ENCODE results near the gene PLCB4.

Gene PLCB4

DNA sequence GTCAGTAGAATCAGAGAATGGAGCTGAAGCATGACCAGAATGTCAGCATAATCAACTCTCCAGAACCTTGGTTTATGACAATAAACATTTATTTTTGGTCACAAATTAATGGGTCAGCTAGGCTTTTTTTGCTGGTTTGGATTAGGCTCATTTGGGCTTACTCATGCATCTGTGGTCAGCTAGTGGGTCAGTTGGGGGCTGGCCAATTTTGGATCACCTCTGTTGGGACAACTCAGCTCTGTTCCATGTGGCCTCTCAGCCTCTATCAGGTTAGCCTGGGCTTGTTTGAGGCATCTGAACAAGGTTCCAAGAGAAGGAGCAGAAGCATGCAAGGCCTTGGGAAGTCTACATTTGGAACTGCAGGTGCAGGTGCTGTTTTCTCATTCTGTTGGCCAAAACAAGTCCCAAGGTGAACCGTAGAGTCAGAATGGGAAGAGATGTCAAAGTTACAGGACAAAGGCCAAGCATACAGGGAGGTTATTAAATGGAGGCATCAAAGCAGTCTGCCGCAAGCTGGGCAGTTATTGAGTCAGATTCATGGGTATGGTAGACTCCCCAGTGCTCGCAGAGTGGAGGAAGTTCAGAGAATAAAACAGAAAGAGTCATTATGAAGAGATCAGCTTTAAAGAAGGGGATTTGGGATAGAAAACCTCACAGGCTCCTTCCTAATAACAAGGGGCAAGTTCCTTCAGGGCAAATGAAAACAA lies 173.0 kb downstream of the PLCB4 start:
- Histone ChIP-seq H3K4ac (ENCODE audit: low read length) (no peak overlapping the region), H2BK15ac (ENCODE audit: low read length) (no peak overlapping the region), H4K8ac (ENCODE audit: low read depth, low read length) (no peak overlapping the region), H3K23ac (ENCODE audit: low read depth, low read length, poor library complexity) (no peak overlapping the region), H3K4me3 (ENCODE audit: low read length in 2 of 2) (no peak overlapping the region), H3K18ac (ENCODE audit: low read length) (no peak overlapping the region), H2BK5ac (ENCODE audit: low read length) (no peak overlapping the region), H3K9me3 (replicated peaks in 1 of 2; ENCODE audit: control insufficient read depth in 2 of 2, insufficient read depth in 1 of 2, low read depth in 1 of 2, low read length in 2 of 2) (no peaks in the 10 kb centered on the region), H2AFZ (ENCODE audit: low read length) (no peak overlapping the region), H4K91ac (ENCODE audit: low read depth, low read length, poor library complexity) (no peak overlapping the region), H2AK5ac (ENCODE audit: low read depth, low read length) (no peak overlapping the region), H2BK12ac (ENCODE audit: low read length) (no peak overlapping the region), H3K27ac (replicated peaks; ENCODE audit: low read length) (no peak overlapping the region), H3K36me3 (replicated peaks in 1 of 2; ENCODE audit: control insufficient read depth in 2 of 2, insufficient read depth in 2 of 2, low read length in 2 of 2) (no peaks in the 10 kb centered on the region), H3K27me3 (ENCODE audit: control insufficient read depth in 3 of 3, insufficient read depth in 3 of 3, low read depth in 1 of 3, low read length in 3 of 3) (no peaks in the 10 kb centered on the region), H3K79me1 (ENCODE audit: low read depth, low read length) (no peaks in the 10 kb centered on the region), H3K9ac (ENCODE audit: low read depth, low read length, poor library complexity) (no peak overlapping the region), H3K4me2 (ENCODE audit: insufficient read depth, low read length, poor library complexity, severe bottlenecking) (no peak overlapping the region), H3K4me1 (ENCODE audit: control insufficient read depth in 2 of 2, insufficient read depth in 1 of 2, low read depth in 1 of 2, low read length in 2 of 2) (peaks cover 0 to 4% of the 10 kb centered on the region in 2 donors), H3K14ac (ENCODE audit: low read length) (no peak overlapping the region), H2BK120ac (ENCODE audit: low read depth, low read length) (no peak overlapping the region)
- WGBS, 2 donors (ENCODE audit: extremely low coverage in 2 of 2, insufficient read length in 2 of 2, insufficient replicate concordance in 1 of 2): no CpG with 5 or more reads among the region's 3 CpGs
- no peak for DNase-seq (ENCODE audit: low spot score)

- no peak overlapping the region for H2AFZ ChIP-seq (ENCODE audit: low read length)
- H3K27ac ChIP-seq (replicated peaks; ENCODE audit: low read length): no peak overlapping the region
These were observed 175.1 kb downstream of the PLCB4 start for GRCh38 chr20:9243986-9244385.

GRCh38 chr20:9244811-9245210 lies 175.9 kb downstream of the PLCB4 start:
- no peak overlapping the region for H4K91ac ChIP-seq (ENCODE audit: low read depth, low read length, poor library complexity)
- H3K27ac ChIP-seq (replicated peaks; ENCODE audit: low read length): no peak overlapping the region
- no peak overlapping the region for H3K4me3 ChIP-seq (ENCODE audit: low read length in 2 of 2)
- no peak overlapping the region for H3K23ac ChIP-seq (ENCODE audit: low read depth, low read length, poor library complexity)
- H3K14ac ChIP-seq (ENCODE audit: low read length): no peak overlapping the region
- H2BK12ac ChIP-seq (ENCODE audit: low read length): no peak overlapping the region
- no peaks in the 10 kb centered on the region for H3K36me3 ChIP-seq (replicated peaks in 1 of 2; ENCODE audit: control insufficient read depth in 2 of 2, insufficient read depth in 2 of 2, low read length in 2 of 2)
- H2AFZ ChIP-seq (ENCODE audit: low read length): no peak overlapping the region
- H3K4ac ChIP-seq (ENCODE audit: low read length): no peak overlapping the region
- no peak overlapping the region for H2AK5ac ChIP-seq (ENCODE audit: low read depth, low read length)
- DNase-seq (ENCODE audit: low spot score): no peak
- peaks cover 0 to 4% of the 10 kb centered on the region in 2 donors for H3K4me1 ChIP-seq (ENCODE audit: control insufficient read depth in 2 of 2, insufficient read depth in 1 of 2, low read depth in 1 of 2, low read length in 2 of 2)
- no peaks in the 10 kb centered on the region for H3K27me3 ChIP-seq (ENCODE audit: control insufficient read depth in 3 of 3, insufficient read depth in 3 of 3, low read depth in 1 of 3, low read length in 3 of 3)
- no peak overlapping the region for H2BK5ac ChIP-seq (ENCODE audit: low read length)
- no CpG with 5 or more reads among the region's 2 CpGs for WGBS, 2 donors (ENCODE audit: extremely low coverage in 2 of 2, insufficient read length in 2 of 2, insufficient replicate concordance in 1 of 2)
- peak overlapping the region; percentile 52 for H3K18ac ChIP-seq (ENCODE audit: low read length)
- H4K8ac ChIP-seq (ENCODE audit: low read depth, low read length): no peak overlapping the region
- H3K9ac ChIP-seq (ENCODE audit: low read depth, low read length, poor library complexity): no peak overlapping the region
- no peak overlapping the region for H3K4me2 ChIP-seq (ENCODE audit: insufficient read depth, low read length, poor library complexity, severe bottlenecking)
- no peaks in the 10 kb centered on the region for H3K79me1 ChIP-seq (ENCODE audit: low read depth, low read length)
- H2BK120ac ChIP-seq (ENCODE audit: low read depth, low read length): no peak overlapping the region
- H2BK15ac ChIP-seq (ENCODE audit: low read length): peak overlapping the region; percentile 30
- H3K9me3 ChIP-seq (replicated peaks in 1 of 2; ENCODE audit: control insufficient read depth in 2 of 2, insufficient read depth in 1 of 2, low read depth in 1 of 2, low read length in 2 of 2): no peaks in the 10 kb centered on the region

More at GRCh38 chr20:9243986-9244385, 175.1 kb downstream of the PLCB4 start:
- no peak overlapping the region for H3K4me2 ChIP-seq (ENCODE audit: insufficient read depth, low read length, poor library complexity, severe bottlenecking)
- no peak overlapping the region for H3K18ac ChIP-seq (ENCODE audit: low read length)
- H3K4me3 ChIP-seq (ENCODE audit: low read length in 2 of 2): no peak overlapping the region
- H4K8ac ChIP-seq (ENCODE audit: low read depth, low read length): no peak overlapping the region
- H2BK5ac ChIP-seq (ENCODE audit: low read length): no peak overlapping the region
- no peak overlapping the region for H3K14ac ChIP-seq (ENCODE audit: low read length)
- H2AK5ac ChIP-seq (ENCODE audit: low read depth, low read length): no peak overlapping the region
- H2BK120ac ChIP-seq (ENCODE audit: low read depth, low read length): no peak overlapping the region
- no peak for DNase-seq (ENCODE audit: low spot score)
- H3K4ac ChIP-seq (ENCODE audit: low read length): no peak overlapping the region
- H2BK15ac ChIP-seq (ENCODE audit: low read length): no peak overlapping the region
- no peak overlapping the region for H2BK12ac ChIP-seq (ENCODE audit: low read length)
- no peaks in the 10 kb centered on the region for H3K9me3 ChIP-seq (replicated peaks in 1 of 2; ENCODE audit: control insufficient read depth in 2 of 2, insufficient read depth in 1 of 2, low read depth in 1 of 2, low read length in 2 of 2)
- H3K4me1 ChIP-seq (ENCODE audit: control insufficient read depth in 2 of 2, insufficient read depth in 1 of 2, low read depth in 1 of 2, low read length in 2 of 2): peaks cover 0 to 4% of the 10 kb centered on the region in 2 donors
- no peak overlapping the region for H3K9ac ChIP-seq (ENCODE audit: low read depth, low read length, poor library complexity)
- H4K91ac ChIP-seq (ENCODE audit: low read depth, low read length, poor library complexity): no peak overlapping the region
- H3K79me1 ChIP-seq (ENCODE audit: low read depth, low read length): no peaks in the 10 kb centered on the region
- H3K23ac ChIP-seq (ENCODE audit: low read depth, low read length, poor library complexity): no peak overlapping the region
- no CpG with 5 or more reads among the region's 1 CpG for WGBS, 2 donors (ENCODE audit: extremely low coverage in 2 of 2, insufficient read length in 2 of 2, insufficient replicate concordance in 1 of 2)
- no peaks in the 10 kb centered on the region for H3K27me3 ChIP-seq (ENCODE audit: control insufficient read depth in 3 of 3, insufficient read depth in 3 of 3, low read depth in 1 of 3, low read length in 3 of 3)
- H3K36me3 ChIP-seq (replicated peaks in 1 of 2; ENCODE audit: control insufficient read depth in 2 of 2, insufficient read depth in 2 of 2, low read length in 2 of 2): no peaks in the 10 kb centered on the region

- Histone ChIP-seq H4K8ac (ENCODE audit: low read depth, low read length) (no peak overlapping the region), H3K18ac (ENCODE audit: low read length) (no peak overlapping the region), H3K14ac (ENCODE audit: low read length) (no peak overlapping the region), H2BK15ac (ENCODE audit: low read length) (no peak overlapping the region), H3K79me1 (ENCODE audit: low read depth, low read length) (no peaks in the 10 kb centered on the region), H4K91ac (ENCODE audit: low read depth, low read length, poor library complexity) (no peak overlapping the region), H3K4ac (ENCODE audit: low read length) (no peak overlapping the region), H3K4me2 (ENCODE audit: insufficient read depth, low read length, poor library complexity, severe bottlenecking) (no peak overlapping the region), H3K9ac (ENCODE audit: low read depth, low read length, poor library complexity) (no peak overlapping the region), H3K9me3 (replicated peaks in 1 of 2; ENCODE audit: control insufficient read depth in 2 of 2, insufficient read depth in 1 of 2, low read depth in 1 of 2, low read length in 2 of 2) (no peaks in the 10 kb centered on the region), H2AK5ac (ENCODE audit: low read depth, low read length) (no peak overlapping the region), H3K4me1 (ENCODE audit: control insufficient read depth in 2 of 2, insufficient read depth in 1 of 2, low read depth in 1 of 2, low read length in 2 of 2) (peaks cover 0 to 4% of the 10 kb centered on the region in 2 donors), H3K27ac (replicated peaks; ENCODE audit: low read length) (no peak overlapping the region), H3K23ac (ENCODE audit: low read depth, low read length, poor library complexity) (no peak overlapping the region), H3K4me3 (ENCODE audit: low read length in 2 of 2) (no peak overlapping the region), H2BK12ac (ENCODE audit: low read length) (no peak overlapping the region), H2BK120ac (ENCODE audit: low read depth, low read length) (no peak overlapping the region), H2AFZ (ENCODE audit: low read length) (no peak overlapping the region), H2BK5ac (ENCODE audit: low read length) (no peak overlapping the region), H3K27me3 (ENCODE audit: control insufficient read depth in 3 of 3, insufficient read depth in 3 of 3, low read depth in 1 of 3, low read length in 3 of 3) (no peaks in the 10 kb centered on the region), H3K36me3 (replicated peaks in 1 of 2; ENCODE audit: control insufficient read depth in 2 of 2, insufficient read depth in 2 of 2, low read length in 2 of 2) (no peaks in the 10 kb centered on the region)
- WGBS, 2 donors (ENCODE audit: extremely low coverage in 2 of 2, insufficient read length in 2 of 2, insufficient replicate concordance in 1 of 2): no CpG with 5 or more reads among the region's 1 CpG
- no peak for DNase-seq (ENCODE audit: low spot score)
These were observed 177.8 kb downstream of the PLCB4 start for GRCh38 chr20:9246731-9247130.
